A549 (cell line): ENCODE data around the gene CTDP1.

Experiments
- CTCF ChIP-seq: fragments of >200 bp; sonication (Bioruptor Twin); formaldehyde crosslinking; IDR thresholded peaks from 3 replicates; pipeline ENCODE4 v1.5.1; 2016
- JUNB ChIP-seq: fragments of >200 bp; sonication (Bioruptor Twin); formaldehyde crosslinking; IDR thresholded peaks from 2 replicates; pipeline ENCODE4 v1.6.1; 2016
- PBX3 ChIP-seq: IDR thresholded peaks from 2 replicates; pipeline ENCODE4 v1.6.1; 2012
- RCOR1 ChIP-seq: fragments of 150-350 bp; IDR thresholded peaks from 2 replicates; pipeline ENCODE4 v1.6.1; 2014; ENCODE audit warnings: antibody characterized with exemption, low read length, low read depth

DNA sequence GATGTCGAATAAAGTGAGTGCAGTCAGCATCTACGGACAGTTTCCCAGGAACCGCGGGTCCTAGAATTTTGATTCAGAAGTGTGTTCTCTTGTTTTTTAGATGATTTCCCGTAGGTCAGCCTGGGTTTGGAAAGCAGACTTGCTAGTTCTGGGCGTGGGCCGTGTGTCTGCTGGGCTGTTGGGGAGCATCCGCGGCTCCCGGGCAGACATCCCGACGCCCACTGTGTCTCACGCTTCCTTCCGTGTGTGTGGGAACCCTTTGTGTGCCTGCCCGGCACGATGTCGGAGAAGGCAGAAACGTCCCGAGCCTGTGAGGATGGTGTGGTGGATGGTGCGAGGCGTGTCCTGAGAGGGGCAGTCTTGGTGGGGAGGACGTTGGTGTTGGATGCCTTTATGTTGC, 18.4 kb downstream of the CTDP1 start:
- no peak for TF ChIP-seq CTCF
- TF ChIP-seq JUNB = no peak
- TF ChIP-seq PBX3 = no peak
- TF ChIP-seq RCOR1 = no peak
